ENCODE measurements around the gene ABCC9. TPM values are rescaled to one million over a fixed set of nuclear protein-coding genes. Genes with fewer than 3 reads are reported as not detected.

The ABCC9 gene
- total RNA-seq, 4 donors from 2014 or later: 76.1 to 140 (median 118) TPM

GRCh38 chr12:21860128-21860527 is 81.1 kb downstream of the ABCC9 start:
- DNase-seq: no peak
- ATAC-seq: no peak
- H3K9me3 ChIP-seq: no peaks in the 10 kb centered on the region
- in situ Hi-C loops (cut with MboI; ENCODE audit: low sequenced_read_pairs in 4 of 4) (no loop called here), intact Hi-C loops (cut with DNase I; ENCODE audit: low total_unique reads) (no loop called here)
- H3K36me3 ChIP-seq: peaks cover 0 to 37% of the 10 kb centered on the region in 2 donors
- no peaks in the 10 kb centered on the region for H3K27me3 ChIP-seq
- no peaks in the 10 kb centered on the region for H3K4me1 ChIP-seq
- no peak overlapping the region for H3K4me3 ChIP-seq
- no peak overlapping the region for H3K27ac ChIP-seq
- TF ChIP-seq CTCF (IDR thresholded peaks at IDR 0.05 in 4 of 5, conservative IDR thresholded peaks at IDR 0.05 in 1 of 5) (no peak), POLR2A (IDR thresholded peaks at IDR 0.05) (no peak)

- no peak for DNase-seq
- in situ Hi-C loops (cut with MboI; ENCODE audit: low sequenced_read_pairs in 4 of 4) (no loop called here), intact Hi-C loops (cut with DNase I; ENCODE audit: low total_unique reads) (no loop called here)
- H3K9me3 ChIP-seq: no peaks in the 10 kb centered on the region
- ATAC-seq: no peak
- no peaks in the 10 kb centered on the region for H3K27me3 ChIP-seq
- H3K4me1 ChIP-seq: peaks cover 10 to 15% of the 10 kb centered on the region in 2 donors
- no peak for TF ChIP-seq POLR2A (IDR thresholded peaks at IDR 0.05)
- no peak for TF ChIP-seq CTCF (IDR thresholded peaks at IDR 0.05 in 4 of 5, conservative IDR thresholded peaks at IDR 0.05 in 1 of 5)
- peaks cover 0 to 22% of the 10 kb centered on the region in 2 donors for H3K36me3 ChIP-seq
- peak overlapping the region in 1 of 4 donors; percentile 29 for H3K27ac ChIP-seq
- H3K4me3 ChIP-seq: no peak overlapping the region
These were observed 89.0 kb downstream of the ABCC9 start for GRCh38 chr12:21852251-21852650.

GRCh38 chr12:21851151-21851550 is 90.1 kb downstream of the ABCC9 start:
- TF ChIP-seq CTCF (IDR thresholded peaks at IDR 0.05 in 4 of 5, conservative IDR thresholded peaks at IDR 0.05 in 1 of 5) (no peak), POLR2A (IDR thresholded peaks at IDR 0.05) (no peak)
- in situ Hi-C loops (cut with MboI; ENCODE audit: low sequenced_read_pairs in 4 of 4) (no loop called here), intact Hi-C loops (cut with DNase I; ENCODE audit: low total_unique reads) (no loop called here)
- Histone ChIP-seq H3K4me1 (peaks cover 10 to 15% of the 10 kb centered on the region in 2 donors), H3K27me3 (no peaks in the 10 kb centered on the region), H3K27ac (peak overlapping the region in 3 of 4 donors; percentile 55 to 62 (median 59)), H3K9me3 (no peaks in the 10 kb centered on the region), H3K4me3 (no peak overlapping the region), H3K36me3 (peaks cover 0 to 32% of the 10 kb centered on the region in 2 donors)
- DNase-seq (no peak), ATAC-seq (no peak)

GRCh38 chr12:21850419-21850818 is 90.8 kb downstream of the ABCC9 start:
- peaks cover 10 to 15% of the 10 kb centered on the region in 2 donors for H3K4me1 ChIP-seq
- peaks cover 0 to 39% of the 10 kb centered on the region in 2 donors for H3K36me3 ChIP-seq
- H3K9me3 ChIP-seq: no peaks in the 10 kb centered on the region
- TF ChIP-seq CTCF (IDR thresholded peaks at IDR 0.05 in 4 of 5, conservative IDR thresholded peaks at IDR 0.05 in 1 of 5): no peak
- no peak for TF ChIP-seq POLR2A (IDR thresholded peaks at IDR 0.05)
- no peak overlapping the region for H3K4me3 ChIP-seq
- in situ Hi-C loops (cut with MboI; ENCODE audit: low sequenced_read_pairs in 4 of 4): no loop called here
- intact Hi-C loops (cut with DNase I; ENCODE audit: low total_unique reads): no loop called here
- H3K27me3 ChIP-seq: no peaks in the 10 kb centered on the region
- peak overlapping the region; percentile 32 to 62 (median 57) for H3K27ac ChIP-seq
- ATAC-seq (peak in 1 of 2 donors; percentile 5), DNase-seq (no peak)

- intact Hi-C loops (cut with DNase I; ENCODE audit: low total_unique reads) (no loop called here), in situ Hi-C loops (cut with MboI; ENCODE audit: low sequenced_read_pairs in 4 of 4) (no loop called here)
- no peaks in the 10 kb centered on the region for H3K27me3 ChIP-seq
- DNase-seq: peak; percentile 13 to 51
- peaks cover 0 to 44% of the 10 kb centered on the region in 2 donors for H3K36me3 ChIP-seq
- peak; percentile 55 to 94 for ATAC-seq
- peaks cover 10 to 15% of the 10 kb centered on the region in 2 donors for H3K4me1 ChIP-seq
- no peak overlapping the region for H3K4me3 ChIP-seq
- H3K9me3 ChIP-seq: no peaks in the 10 kb centered on the region
- H3K27ac ChIP-seq: peak overlapping the region; percentile 32 to 62 (median 57)
- TF ChIP-seq POLR2A (IDR thresholded peaks at IDR 0.05) (no peak), CTCF (IDR thresholded peaks at IDR 0.05 in 4 of 5, conservative IDR thresholded peaks at IDR 0.05 in 1 of 5) (no peak)
These were observed 91.3 kb downstream of the ABCC9 start for GRCh38 chr12:21849878-21850277.
